Pancreas (tissue), 10 donors: ENCODE results near the gene AHNAK. TPM values are rescaled to one million over a fixed set of nuclear protein-coding genes. Genes with fewer than 3 reads are reported as not detected.

Experiments
- ATAC-seq, 4 donors: fragments of 200-7000 bp; cut with Tn5 transposase; one replicate each; pipeline versions ENCODE4 v1.8.0 to v1.9.1; 2020; ENCODE audit warnings: mild to moderate bottlenecking in 4 of 4, moderate library complexity in 4 of 4
- DNase-seq, 6 donors: peaks; one replicate each; pipeline ENCODE4 v3.0.0-alpha.2; 2020
- FAIRE-seq: peaks from 2 replicates; lab custom pipeline; 2012; peaks lifted over from hg19 to GRCh38; lab: Jason Lieb, UNC
- H3K27ac ChIP-seq, 4 donors: fragments of 200-600 bp; sonication (generic); 1 replicate in 3 of 4; 2 replicates in 1 of 4; pipeline versions ENCODE4 v1.5.0 to v1.8.0; 2020
- H3K27me3 ChIP-seq, 4 donors: fragments of 200-600 bp; one replicate each; pipeline ENCODE4 v1.8.0; 2021
- H3K36me3 ChIP-seq, 3 donors: fragments of 200-600 bp; sonication (generic) in 1 of 3; one replicate each; pipeline versions ENCODE4 v1.5.0 to v1.8.0; 2020 to 2021
- H3K4me1 ChIP-seq, 3 donors: fragments of 200-600 bp; one replicate each; pipeline ENCODE4 v1.8.0; 2021
- H3K4me3 ChIP-seq, 4 donors: fragments of 200-600 bp; sonication (generic) in 2 of 4; one replicate each; pipeline versions ENCODE4 v1.5.0 to v1.8.0; 2020 to 2021
- H3K9me3 ChIP-seq, 4 donors: fragments of 200-600 bp; one replicate each; pipeline ENCODE4 v1.8.0; 2021
- WGBS, 2 donors: extraction: QIAGEN DNeasy Blood & Tissue Kit; methylation state at CpG; one replicate each; pipeline ENCODE4 v1.1.7; 2013; 5-methylcytosine and 5-hydroxymethylcytosine counted together
- intact Hi-C, 3 donors: fragments of 100-400 bp; cut with DNase I; formaldehyde crosslinking; loops; one replicate each; pipeline versions ENCODE4 v1.11.1 to v1.14.2; 2022
- polyA plus RNA-seq, 2 donors: library from polyadenylated mRNA; stranded (reverse); fragments of 200-250 nt; gene quantifications; one replicate each; pipeline ENCODE4 v1.2.3, GENCODE V29; 2013
- total RNA-seq, 6 donors: library from RNA; stranded (reverse); fragmentation: NEBNext Ultra II Directional in 4 of 6; extraction: Animal tissue kit (Norgen Biotek cat#: 25700) in 4 of 6; gene quantifications; one replicate each; pipeline versions ENCODE4 v1.2.1 to v1.2.4, GENCODE V29; 2021 to 2023
- TF ChIP-seq, protein P1 (sequence below), 4 donors: fragments of 200-600 bp; sonication (generic) in 3 of 4; IDR thresholded peaks; one replicate each; pipeline versions ENCODE4 v1.5.0 to v1.8.0; 2021; ENCODE audit warnings: antibody characterized with exemption in 4 of 4
- donor health status: healthy with polysubstance abuse.
- donor health status: DM: no; HTN: no; CAD: no; lungs with moderate emphysema.
- donor health status: DM: no; HTN: no; CAD: no.
- donor health status: control.
- donor health status: control.
- donor health status: Bipolar disorder and iron deficiency.
- donor health status: DM: yes; HTN: yes; CAD: no.
- donor health status: DM: no; HTN: no; CAD: no.
- donor health status: DM: no; HTN: no; CAD: no.
- donor health status: DM: yes; HTN: yes; CAD: no.

AHNAK gene
- total and polyA plus RNA-seq, 8 donors, result 18.7 to 163 (median 66.8) TPM

DNA sequence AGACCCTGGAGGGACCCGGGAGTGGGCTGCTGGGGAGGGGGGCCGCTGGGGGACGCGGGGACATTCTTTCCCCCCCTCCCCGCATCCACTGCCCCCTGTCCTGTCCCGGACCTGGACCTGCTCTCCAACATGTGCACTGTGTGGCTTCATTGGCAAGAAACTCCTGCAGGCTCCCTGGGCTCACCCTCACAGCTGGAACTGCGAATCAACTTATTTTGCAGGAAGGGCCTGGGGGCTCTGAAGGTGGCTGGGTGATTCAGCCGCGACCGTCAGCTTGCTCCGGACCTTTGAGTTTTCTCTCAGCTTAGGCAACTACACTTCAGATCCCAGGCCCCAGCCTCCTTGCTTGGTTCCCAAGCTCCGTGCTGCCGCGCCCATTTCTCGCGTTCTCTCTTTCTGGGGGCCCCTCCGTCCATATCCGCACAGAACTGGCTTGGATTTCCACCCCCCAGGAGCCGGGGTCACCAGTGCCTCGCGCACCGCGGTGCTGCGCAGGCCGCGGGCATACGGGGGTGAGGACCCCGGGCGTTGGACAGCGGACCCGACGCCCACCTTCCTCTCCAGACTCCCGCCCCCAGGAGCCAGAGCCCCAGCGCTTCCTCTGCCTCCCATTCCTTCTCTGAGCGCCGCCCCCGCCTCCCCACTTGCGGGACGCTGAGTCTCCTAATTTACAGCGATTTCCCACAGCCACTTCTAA, 471 bp upstream of the AHNAK start:
- H3K27me3 ChIP-seq, result no peaks in the 10 kb centered on the region
- peak overlapping the region; percentile 43 to 97 (median 86) for H3K4me3 ChIP-seq
- 31 to 32% methylated on average over 38 to 40 of the region's 40 CpGs for WGBS, 2 donors
- peak in 2 of 6 donors; percentile 32 to 47 for DNase-seq
- H3K36me3 ChIP-seq, result no peaks in the 10 kb centered on the region
- intact Hi-C loops, result loop anchor here in 1 of 3 donors (5.0 kb wide), 1 partner anchor 125 kb away; no protein-coding TSS in a partner anchor
- TF ChIP-seq, protein P1, sequence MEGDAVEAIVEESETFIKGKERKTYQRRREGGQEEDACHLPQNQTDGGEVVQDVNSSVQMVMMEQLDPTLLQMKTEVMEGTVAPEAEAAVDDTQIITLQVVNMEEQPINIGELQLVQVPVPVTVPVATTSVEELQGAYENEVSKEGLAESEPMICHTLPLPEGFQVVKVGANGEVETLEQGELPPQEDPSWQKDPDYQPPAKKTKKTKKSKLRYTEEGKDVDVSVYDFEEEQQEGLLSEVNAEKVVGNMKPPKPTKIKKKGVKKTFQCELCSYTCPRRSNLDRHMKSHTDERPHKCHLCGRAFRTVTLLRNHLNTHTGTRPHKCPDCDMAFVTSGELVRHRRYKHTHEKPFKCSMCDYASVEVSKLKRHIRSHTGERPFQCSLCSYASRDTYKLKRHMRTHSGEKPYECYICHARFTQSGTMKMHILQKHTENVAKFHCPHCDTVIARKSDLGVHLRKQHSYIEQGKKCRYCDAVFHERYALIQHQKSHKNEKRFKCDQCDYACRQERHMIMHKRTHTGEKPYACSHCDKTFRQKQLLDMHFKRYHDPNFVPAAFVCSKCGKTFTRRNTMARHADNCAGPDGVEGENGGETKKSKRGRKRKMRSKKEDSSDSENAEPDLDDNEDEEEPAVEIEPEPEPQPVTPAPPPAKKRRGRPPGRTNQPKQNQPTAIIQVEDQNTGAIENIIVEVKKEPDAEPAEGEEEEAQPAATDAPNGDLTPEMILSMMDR (IDR thresholded peaks at IDR 0.05), result no peak
- FAIRE-seq, result no peak
- peaks cover 30 to 54% (median 43%) of the 10 kb centered on the region in 3 donors for H3K4me1 ChIP-seq
- no peaks in the 10 kb centered on the region for H3K9me3 ChIP-seq
- peak; percentile 0 to 5 (median 2) for ATAC-seq
- H3K27ac ChIP-seq, result peak overlapping the region; percentile 77 to 93 (median 87)

DNA sequence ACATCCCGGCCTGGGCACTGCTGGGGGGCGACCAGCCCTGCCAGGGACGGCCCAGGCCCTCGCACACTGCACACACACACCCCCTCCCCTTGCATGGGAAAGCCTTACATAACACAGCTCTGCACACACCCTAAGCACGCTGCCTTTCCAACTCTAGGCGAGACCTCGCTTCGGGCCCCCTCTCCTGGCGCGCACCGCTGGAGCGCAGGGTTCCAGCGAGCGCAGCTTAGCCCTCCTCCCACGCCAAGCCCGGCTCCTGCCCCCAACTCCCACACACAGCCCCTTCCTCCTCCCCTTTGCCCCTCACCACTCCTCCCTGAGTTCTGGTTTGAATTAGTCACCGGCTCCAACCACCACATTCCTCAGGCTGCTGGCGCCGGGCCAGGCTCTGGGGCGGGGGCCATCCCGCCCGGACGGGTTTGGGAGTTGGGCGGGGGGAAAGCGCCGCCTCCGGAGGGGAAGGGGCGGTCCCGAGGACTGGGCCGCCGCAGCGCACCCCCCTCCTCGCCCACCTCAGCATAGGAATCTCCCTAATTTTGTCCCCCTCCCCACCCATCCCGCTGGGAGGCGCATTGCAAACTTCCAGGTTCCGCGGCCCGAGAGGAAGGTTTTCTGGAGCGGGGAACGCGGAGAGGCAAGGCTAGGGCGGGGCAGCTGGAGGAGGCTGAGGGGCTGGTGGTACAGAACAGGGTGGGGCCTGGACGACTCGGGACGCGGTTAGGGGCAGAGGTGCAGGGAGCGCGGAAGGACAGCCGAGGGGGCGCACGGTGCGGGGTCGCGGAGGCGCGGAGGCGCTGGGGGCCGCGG, 966 bp downstream of the AHNAK start:
- FAIRE-seq (no peak), DNase-seq (peak; percentile 80 to 93 (median 91)), ATAC-seq (peak; percentile 52 to 61 (median 56))
- peak overlapping the region; percentile 43 to 97 (median 86) for H3K4me3 ChIP-seq
- peaks cover 29 to 50% (median 35%) of the 10 kb centered on the region in 3 donors for H3K4me1 ChIP-seq
- intact Hi-C loops, result loop anchor here in 1 of 3 donors (5.0 kb wide), 1 partner anchor 123 kb away; no protein-coding TSS in a partner anchor
- H3K27me3 ChIP-seq, result no peaks in the 10 kb centered on the region
- H3K9me3 ChIP-seq, result no peaks in the 10 kb centered on the region
- 0 to 1% methylated on average over 57 to 59 of the region's 59 CpGs for WGBS, 2 donors
- peak overlapping the region; percentile 77 to 93 (median 87) for H3K27ac ChIP-seq
- no peaks in the 10 kb centered on the region for H3K36me3 ChIP-seq
- TF ChIP-seq, protein P1 (IDR thresholded peaks at IDR 0.05), result no peak

GRCh38 chr11:62544581-62545436, 1.8 kb downstream of the AHNAK start:
- intact Hi-C loops, result loop anchor here in 1 of 3 donors (5.0 kb wide), 1 partner anchor 123 kb away; no protein-coding TSS in a partner anchor
- Histone ChIP-seq H3K4me1 (peaks cover 28 to 55% (median 38%) of the 10 kb centered on the region in 3 donors), H3K27me3 (no peaks in the 10 kb centered on the region), H3K27ac (peak overlapping the region; percentile 77 to 93 (median 87)), H3K36me3 (no peaks in the 10 kb centered on the region), H3K9me3 (no peaks in the 10 kb centered on the region), H3K4me3 (peak overlapping the region; percentile 43 to 97 (median 86))
- FAIRE-seq, result no peak
- DNase-seq, result peak in 3 of 6 donors; percentile 32 to 76 (median 50)
- no peak for ATAC-seq
- WGBS, 2 donors, result 17 to 32% methylated on average over 32 of the region's 32 CpGs
- TF ChIP-seq, protein P1 (IDR thresholded peaks at IDR 0.05), result no peak

- peak in 1 of 6 donors; percentile 72 for DNase-seq
- H3K27ac ChIP-seq, result peak overlapping the region in 2 of 4 donors; percentile 11 to 47
- H3K4me1 ChIP-seq, result peaks cover 19 to 55% (median 28%) of the 10 kb centered on the region in 3 donors
- no peak for ATAC-seq
- no peaks in the 10 kb centered on the region for H3K27me3 ChIP-seq
- no peaks in the 10 kb centered on the region for H3K36me3 ChIP-seq
- peak overlapping the region in 3 of 4 donors; percentile 43 to 88 (median 84) for H3K4me3 ChIP-seq
- WGBS, 2 donors, result 63 to 68% methylated on average over 18 to 22 of the region's 22 CpGs
- intact Hi-C loops, result no loop called here
- TF ChIP-seq, protein P1 (IDR thresholded peaks at IDR 0.05), result no peak
- no peaks in the 10 kb centered on the region for H3K9me3 ChIP-seq
- no peak for FAIRE-seq
These were observed 2.7 kb downstream of the AHNAK start for GRCh38 chr11:62543680-62544444.
